WTC11 (cell line): ENCODE data around the gene ZNG1B.
"Not testable (repeated sequence)": the region's sequence is repeated elsewhere in the genome, so short reads cannot be mapped to it uniquely, and the experiment has no call there.

Experiments
- SMAD4 ChIP-seq: sonication (generic); formaldehyde crosslinking; IDR thresholded peaks from 2 replicates; pipeline ENCODE4 v1.8.0; 2022; ENCODE audit warnings: mild to moderate bottlenecking, missing genetic modification reagents
- TF ChIP-seq, protein P1 (sequence below): fragments of 200-600 bp; IDR thresholded peaks from 2 replicates; pipeline ENCODE4 v1.8.0; 2022; ENCODE audit warnings: antibody characterized with exemption

DNA sequence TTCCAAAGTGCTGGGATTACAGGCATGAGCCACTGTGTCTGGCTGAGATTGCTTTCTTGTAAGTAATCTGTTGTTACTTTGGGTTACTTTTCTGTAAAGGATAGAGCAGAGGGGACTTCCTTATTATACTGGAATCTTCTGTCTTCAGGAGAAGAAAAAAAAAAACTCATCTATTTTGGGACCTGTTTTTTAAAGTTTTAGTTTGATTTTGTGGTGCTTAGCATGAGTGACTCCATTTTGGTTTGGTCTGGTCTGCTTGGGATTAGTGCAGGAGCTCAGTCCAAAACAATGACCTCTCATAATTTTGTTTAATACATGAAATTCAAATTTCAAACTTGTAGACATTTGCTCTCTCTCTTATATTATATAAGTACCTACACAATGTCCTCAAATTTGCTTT lies 4.0 kb upstream of the ZNG1B start:
- TF ChIP-seq, protein P1, sequence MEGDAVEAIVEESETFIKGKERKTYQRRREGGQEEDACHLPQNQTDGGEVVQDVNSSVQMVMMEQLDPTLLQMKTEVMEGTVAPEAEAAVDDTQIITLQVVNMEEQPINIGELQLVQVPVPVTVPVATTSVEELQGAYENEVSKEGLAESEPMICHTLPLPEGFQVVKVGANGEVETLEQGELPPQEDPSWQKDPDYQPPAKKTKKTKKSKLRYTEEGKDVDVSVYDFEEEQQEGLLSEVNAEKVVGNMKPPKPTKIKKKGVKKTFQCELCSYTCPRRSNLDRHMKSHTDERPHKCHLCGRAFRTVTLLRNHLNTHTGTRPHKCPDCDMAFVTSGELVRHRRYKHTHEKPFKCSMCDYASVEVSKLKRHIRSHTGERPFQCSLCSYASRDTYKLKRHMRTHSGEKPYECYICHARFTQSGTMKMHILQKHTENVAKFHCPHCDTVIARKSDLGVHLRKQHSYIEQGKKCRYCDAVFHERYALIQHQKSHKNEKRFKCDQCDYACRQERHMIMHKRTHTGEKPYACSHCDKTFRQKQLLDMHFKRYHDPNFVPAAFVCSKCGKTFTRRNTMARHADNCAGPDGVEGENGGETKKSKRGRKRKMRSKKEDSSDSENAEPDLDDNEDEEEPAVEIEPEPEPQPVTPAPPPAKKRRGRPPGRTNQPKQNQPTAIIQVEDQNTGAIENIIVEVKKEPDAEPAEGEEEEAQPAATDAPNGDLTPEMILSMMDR = not testable (repeated sequence)
- not testable (repeated sequence) for TF ChIP-seq SMAD4 (CRISPR knock-in tag)
